Caco-2 (cell line): ENCODE data around the gene CYP17A1. TPM values are rescaled to one million over a fixed set of nuclear protein-coding genes. Genes with fewer than 3 reads are reported as not detected.
A peak's percentile ranks its signal among the peaks of the same experiment; 100 is the strongest.
"Not testable (repeated sequence)": the region's sequence is repeated elsewhere in the genome, so short reads cannot be mapped to it uniquely, and the experiment has no call there.

Source experiments
- BruUV-seq: library from RNA; stranded (reverse); fragments of 400-500 nt; replicated peaks from 2 replicates; lab custom pipeline; 2021; lab: Mats Ljungman, UMichigan
- CTCF ChIA-PET: fragments of 300-600 bp; sonication (Branson Sonifier 250); formaldehyde crosslinking; loops from one replicate; lab custom pipeline; 2022; ENCODE audit warnings: antibody characterized with exemption; lab: Charles Lee
- POLR2A ChIA-PET: fragments of 300-600 bp; sonication (Branson Sonifier 250); formaldehyde crosslinking; loops from one replicate; lab custom pipeline; 2022; ENCODE audit warnings: antibody characterized with exemption; lab: Charles Lee
- DNase-seq, 2 experiments: peaks; one replicate each; pipeline versions ENCODE4 v3.0.0 to v3.0.0-alpha.2; 2020 to 2022
- H3K27me3 ChIP-seq: replicated peaks from 2 replicates; pipeline ENCODE4 v1.6.0; 2011; ENCODE audit warnings: low read length; ENCODE audit not compliant: control insufficient read depth, insufficient read depth
- H3K36me3 ChIP-seq: 2 replicates; pipeline ENCODE4 v1.5.1; 2011; ENCODE audit warnings: low read length; ENCODE audit not compliant: control insufficient read depth, insufficient read depth
- H3K4me1 ChIP-seq: fragments of 250-450 bp; sonication (Bioruptor Pico); 2 replicates; pipeline ENCODE4 v1.5.1; 2020; ENCODE audit warnings: mild to moderate bottlenecking
- H3K4me3 ChIP-seq: 2 replicates; pipeline ENCODE4 v1.5.1; 2011; ENCODE audit warnings: low read depth, mild to moderate bottlenecking, control low read depth, low read length
- H3K9me3 ChIP-seq: fragments of 250-450 bp; sonication (Bioruptor Pico); 2 replicates; pipeline ENCODE4 v1.5.1; 2020; ENCODE audit warnings: mild to moderate bottlenecking, moderate library complexity
- H3K27ac Mint-ChIP-seq: one replicate; pipeline ENCODE4 v1.8.0; 2022; ENCODE audit warnings: mixed read lengths; ENCODE audit not compliant: unreplicated experiment
- H3K27me3 Mint-ChIP-seq: one replicate; pipeline ENCODE4 v1.8.0; 2022; ENCODE audit warnings: mixed read lengths; ENCODE audit not compliant: insufficient read depth, unreplicated experiment
- H3K36me3 Mint-ChIP-seq: one replicate; pipeline ENCODE4 v1.8.0; 2022; ENCODE audit warnings: mild to moderate bottlenecking, mixed read lengths; ENCODE audit not compliant: insufficient read depth, unreplicated experiment
- H3K4me1 Mint-ChIP-seq: one replicate; pipeline ENCODE4 v1.8.0; 2022; ENCODE audit warnings: low read depth, mixed read lengths; ENCODE audit not compliant: unreplicated experiment
- H3K4me3 Mint-ChIP-seq: one replicate; pipeline ENCODE4 v1.8.0; 2022; ENCODE audit warnings: mild to moderate bottlenecking, moderate library complexity, mixed read lengths; ENCODE audit not compliant: unreplicated experiment
- H3K9me3 Mint-ChIP-seq: one replicate; pipeline ENCODE4 v1.8.0; 2022; ENCODE audit warnings: mixed read lengths; ENCODE audit not compliant: unreplicated experiment
- intact Hi-C: fragments of 100-400 bp; cut with micrococcal nuclease; formaldehyde crosslinking; loops from one replicate; pipeline ENCODE4 v1.10.0; 2022; ENCODE audit not compliant: unreplicated experiment
- total RNA-seq: library from RNA; stranded (reverse); gene quantifications from 2 replicates; pipeline ENCODE4 v1.2.3, GENCODE V29; 2022
- TF ChIP-seq, protein P1 (sequence below), 2 experiments: fragments of 200-600 bp in 1 of 2; IDR thresholded peaks; 1 replicate in 1 of 2; 2 replicates in 1 of 2; pipeline versions ENCODE4 v1.5.1 to v1.8.0; 2011 to 2022; ENCODE audit warnings: antibody characterized with exemption in 1 of 2, control low read depth in 1 of 2, inconsistent platforms in 1 of 2, low read depth in 1 of 2, low read length in 1 of 2, mild to moderate bottlenecking in 1 of 2, moderate library complexity in 1 of 2; ENCODE audit not compliant: insufficient read depth in 1 of 2, severe bottlenecking in 1 of 2, unreplicated experiment in 1 of 2

Gene CYP17A1
- total RNA-seq, 1 experiment from 2014 or later = not detected

DNA sequence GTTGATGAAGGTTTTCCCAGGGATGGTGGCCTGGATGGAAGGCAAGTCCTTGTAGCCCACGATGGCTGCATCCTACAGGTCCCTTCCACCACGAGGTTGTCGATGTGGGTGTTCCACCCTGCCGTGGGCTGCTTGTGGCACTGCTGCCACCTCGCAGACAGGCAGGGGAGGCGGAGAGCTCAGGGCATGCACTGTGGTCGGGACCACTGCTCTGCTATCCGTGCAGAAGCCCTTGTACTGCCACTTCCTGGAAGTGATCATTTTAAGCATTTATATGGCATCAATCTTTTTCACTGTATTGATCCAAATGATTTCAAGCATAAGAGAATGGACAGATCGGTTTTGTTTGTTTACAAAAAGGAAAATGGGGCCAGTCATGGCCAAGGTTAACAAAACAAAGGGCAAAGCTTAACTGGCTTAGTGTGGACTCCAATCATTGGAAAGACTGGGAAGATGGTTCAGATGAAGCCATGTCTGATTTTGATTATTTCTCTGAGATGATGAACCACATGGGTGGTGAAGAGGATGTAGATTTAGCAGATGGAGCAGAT, 8.2 kb upstream of the CYP17A1 start:
- no peak overlapping the region for H3K4me3 ChIP-seq
- POLR2A ChIA-PET = no interaction called here
- DNase-seq = no peak
- Mint-ChIP-seq H3K9me3 (peaks cover 41% of the 10 kb centered on the region), H3K27me3 (no peaks in the 10 kb centered on the region), H3K27ac (no peak overlapping the region), H3K4me3 (no peak overlapping the region), H3K36me3 (no peaks in the 10 kb centered on the region), H3K4me1 (no peaks in the 10 kb centered on the region)
- no TSS peak for BruUV-seq
- H3K27me3 ChIP-seq = no peaks in the 10 kb centered on the region
- no peaks in the 10 kb centered on the region for H3K36me3 ChIP-seq
- intact Hi-C loops = no loop called here
- H3K4me1 ChIP-seq = no peaks in the 10 kb centered on the region
- TF ChIP-seq, protein P1, sequence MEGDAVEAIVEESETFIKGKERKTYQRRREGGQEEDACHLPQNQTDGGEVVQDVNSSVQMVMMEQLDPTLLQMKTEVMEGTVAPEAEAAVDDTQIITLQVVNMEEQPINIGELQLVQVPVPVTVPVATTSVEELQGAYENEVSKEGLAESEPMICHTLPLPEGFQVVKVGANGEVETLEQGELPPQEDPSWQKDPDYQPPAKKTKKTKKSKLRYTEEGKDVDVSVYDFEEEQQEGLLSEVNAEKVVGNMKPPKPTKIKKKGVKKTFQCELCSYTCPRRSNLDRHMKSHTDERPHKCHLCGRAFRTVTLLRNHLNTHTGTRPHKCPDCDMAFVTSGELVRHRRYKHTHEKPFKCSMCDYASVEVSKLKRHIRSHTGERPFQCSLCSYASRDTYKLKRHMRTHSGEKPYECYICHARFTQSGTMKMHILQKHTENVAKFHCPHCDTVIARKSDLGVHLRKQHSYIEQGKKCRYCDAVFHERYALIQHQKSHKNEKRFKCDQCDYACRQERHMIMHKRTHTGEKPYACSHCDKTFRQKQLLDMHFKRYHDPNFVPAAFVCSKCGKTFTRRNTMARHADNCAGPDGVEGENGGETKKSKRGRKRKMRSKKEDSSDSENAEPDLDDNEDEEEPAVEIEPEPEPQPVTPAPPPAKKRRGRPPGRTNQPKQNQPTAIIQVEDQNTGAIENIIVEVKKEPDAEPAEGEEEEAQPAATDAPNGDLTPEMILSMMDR (IDR thresholded peaks at IDR 0.05; ENCODE audit: insufficient read depth in 1 of 2, low read depth in 1 of 2, low read length in 1 of 2, severe bottlenecking in 1 of 2, unreplicated experiment in 1 of 2) = no peak
- CTCF ChIA-PET = interaction anchor here (0.6 to 1.2 kb wide), 2 partner anchors 11 to 332 kb away, joined by 3 to 4 read pairs; no protein-coding TSS in a partner anchor
- peaks cover 13% of the 10 kb centered on the region for H3K9me3 ChIP-seq

DNA sequence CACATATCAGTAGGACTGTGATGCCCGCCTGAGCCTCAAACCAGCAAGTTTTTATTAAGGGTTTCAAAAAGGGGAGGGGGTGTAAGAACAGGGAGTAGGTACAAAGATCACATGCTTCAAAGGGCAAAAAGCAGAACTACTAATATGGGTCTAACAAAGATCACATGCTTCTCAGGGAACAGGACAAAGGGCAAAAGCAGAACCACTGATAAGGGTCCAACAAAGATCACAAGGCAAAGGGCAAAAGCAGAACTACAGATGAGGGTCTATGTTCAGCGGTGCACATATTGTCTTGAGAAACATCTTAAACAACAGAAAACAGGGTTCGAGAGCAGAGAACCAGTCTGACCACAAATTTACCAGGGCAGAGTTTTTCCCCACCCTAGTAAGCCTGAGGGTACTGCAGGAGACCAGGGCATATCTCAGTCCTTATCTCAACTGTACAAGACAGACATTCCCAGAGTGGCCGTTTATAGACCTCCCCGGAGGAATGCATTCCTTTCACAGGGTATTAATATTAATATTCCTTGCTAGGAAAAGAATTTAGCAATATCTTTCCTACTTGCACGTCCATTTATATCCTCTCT, 7.1 kb upstream of the CYP17A1 start:
- H3K36me3 ChIP-seq, H3K27ac Mint-ChIP-seq, BruUV-seq, H3K4me3 ChIP-seq, H3K27me3 Mint-ChIP-seq, intact Hi-C loops, H3K27me3 ChIP-seq, H3K4me1 ChIP-seq, POLR2A ChIA-PET, H3K36me3 Mint-ChIP-seq, CTCF ChIA-PET, DNase-seq, H3K4me3 Mint-ChIP-seq, H3K4me1 Mint-ChIP-seq: not testable (repeated sequence)
- peaks cover 41% of the 10 kb centered on the region for H3K9me3 Mint-ChIP-seq
- peaks cover 17% of the 10 kb centered on the region for H3K9me3 ChIP-seq

DNA sequence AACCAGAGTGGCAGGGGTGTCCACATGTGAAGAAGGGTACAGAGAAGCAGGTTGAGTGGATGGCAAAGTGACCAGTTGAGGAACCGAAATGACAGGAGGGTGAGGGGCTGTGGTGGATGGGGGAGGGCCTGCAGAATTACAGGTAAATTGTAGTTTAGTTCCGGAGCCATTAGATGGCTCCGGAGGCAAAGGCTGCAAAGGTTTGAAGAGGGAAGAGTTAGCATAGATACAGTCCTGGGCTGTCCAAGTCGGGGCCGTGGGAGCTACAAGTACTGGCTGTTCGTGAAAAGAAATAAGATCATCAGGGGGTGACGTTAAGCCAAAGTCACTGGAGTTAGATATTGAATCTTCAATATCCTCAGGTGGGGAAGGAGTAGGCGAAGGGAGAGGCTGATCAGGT, 5.9 kb upstream of the CYP17A1 start:
- CTCF ChIA-PET = interaction anchor here (0.6 kb wide), 1 partner anchor 33 kb away, joined by 3 read pairs; no protein-coding TSS in a partner anchor
- H3K4me3 ChIP-seq, H3K27me3 ChIP-seq, H3K4me3 Mint-ChIP-seq, BruUV-seq, H3K36me3 ChIP-seq, H3K4me1 ChIP-seq, intact Hi-C loops, H3K36me3 Mint-ChIP-seq, H3K27me3 Mint-ChIP-seq, POLR2A ChIA-PET, H3K4me1 Mint-ChIP-seq, H3K27ac Mint-ChIP-seq, DNase-seq: not testable (repeated sequence)
- H3K9me3 Mint-ChIP-seq = peaks cover 47% of the 10 kb centered on the region
- peaks cover 26% of the 10 kb centered on the region for H3K9me3 ChIP-seq

DNA sequence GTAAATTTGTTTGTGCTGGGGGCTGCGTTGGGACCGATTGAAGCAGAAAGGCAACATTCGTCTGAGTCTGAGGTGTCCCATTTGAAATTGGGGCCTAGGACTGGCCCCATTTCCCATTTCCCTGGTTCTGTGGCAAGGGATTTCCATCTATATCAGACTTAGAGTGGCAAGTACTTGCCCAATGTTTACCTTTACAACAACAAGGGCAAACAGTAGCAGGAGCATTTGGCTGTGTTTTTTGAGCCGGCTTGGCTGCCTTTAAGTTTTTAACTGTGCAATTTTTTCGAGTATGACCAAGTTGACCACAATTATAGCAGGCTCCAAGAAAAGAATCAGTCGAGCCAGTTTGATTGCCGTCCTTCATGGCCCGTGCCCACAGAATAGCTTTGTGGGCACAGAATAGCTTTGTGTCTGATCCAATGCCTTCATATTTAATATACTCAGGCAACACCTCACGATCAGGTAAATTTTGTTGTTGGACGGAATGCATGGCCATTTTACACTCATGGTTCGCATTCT, 4.7 kb upstream of the CYP17A1 start:
- Mint-ChIP-seq H3K36me3 (peaks cover 7% of the 10 kb centered on the region), H3K27ac (no peak overlapping the region), H3K9me3 (peaks cover 56% of the 10 kb centered on the region), H3K4me1 (peaks cover 6% of the 10 kb centered on the region), H3K27me3 (no peaks in the 10 kb centered on the region), H3K4me3 (no peak overlapping the region)
- intact Hi-C loops = no loop called here
- ChIA-PET POLR2A (no interaction called here), CTCF (no interaction called here)
- BruUV-seq = no TSS peak
- peaks cover 7% of the 10 kb centered on the region; the same call in 1 of the 2 replicates for H3K4me1 ChIP-seq
- H3K9me3 ChIP-seq = peaks cover 38% of the 10 kb centered on the region
- TF ChIP-seq, protein P1 (IDR thresholded peaks at IDR 0.05; ENCODE audit: insufficient read depth in 1 of 2, low read depth in 1 of 2, low read length in 1 of 2, severe bottlenecking in 1 of 2, unreplicated experiment in 1 of 2) = no peak
- H3K27me3 ChIP-seq = no peaks in the 10 kb centered on the region
- H3K4me3 ChIP-seq = no peak overlapping the region
- no peak for DNase-seq
- H3K36me3 ChIP-seq = no peaks in the 10 kb centered on the region

DNA sequence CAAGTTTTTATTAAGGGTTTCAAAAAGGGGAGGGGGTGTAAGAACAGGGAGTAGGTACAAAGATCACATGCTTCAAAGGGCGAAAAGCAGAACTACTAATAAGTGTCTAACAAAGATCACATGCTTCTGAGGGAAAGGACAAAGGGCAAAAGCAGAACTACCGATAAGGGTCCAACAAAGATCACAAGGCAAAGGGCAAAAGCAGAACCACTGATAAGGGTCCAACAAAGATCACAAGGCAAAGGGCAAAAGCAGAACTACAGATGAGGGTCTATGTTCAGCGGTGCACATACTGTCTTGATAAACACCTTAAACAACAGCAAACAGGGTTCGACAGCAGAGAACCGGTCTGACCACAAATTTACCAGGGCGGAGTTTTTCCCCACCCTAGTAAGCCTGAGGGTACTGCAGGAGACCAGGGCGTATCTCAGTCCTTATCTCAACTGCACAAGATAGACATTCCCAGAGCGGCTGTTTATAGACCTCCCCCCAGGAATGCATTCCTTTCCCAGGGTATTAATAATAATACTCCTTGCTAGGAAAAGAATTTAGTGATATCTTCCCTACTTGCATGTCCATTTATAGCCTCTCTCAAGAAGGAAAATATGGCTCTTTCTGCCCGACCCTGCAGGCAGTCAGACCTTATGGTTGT, 1.2 kb upstream of the CYP17A1 start:
- H3K4me3 ChIP-seq, H3K36me3 Mint-ChIP-seq, H3K36me3 ChIP-seq, CTCF ChIA-PET, POLR2A ChIA-PET, H3K27me3 Mint-ChIP-seq, H3K27me3 ChIP-seq, BruUV-seq, H3K4me3 Mint-ChIP-seq: not testable (repeated sequence)
- H3K9me3 Mint-ChIP-seq = peaks cover 37% of the 10 kb centered on the region
- Histone ChIP-seq H3K9me3 (peaks cover 36% of the 10 kb centered on the region), H3K4me1 (peaks cover 14% of the 10 kb centered on the region; the same call in 1 of the 2 replicates)
- intact Hi-C loops = loop anchor here (10.0 kb wide), 1 partner anchor 406 kb away; the partner anchor contains the start of gene RPEL1
- peak in 1 of 2 experiments; percentile 42 for DNase-seq
- H3K4me1 Mint-ChIP-seq = peaks cover 16% of the 10 kb centered on the region
- H3K27ac Mint-ChIP-seq = peak overlapping the region; percentile 15
